ENCODE results near the gene NR2F1-AS1.

- TF ChIP-seq REST (IDR thresholded peaks at IDR 0.05; ENCODE audit: insufficient read depth in 1 of 2, low read depth in 2 of 2, low read length in 2 of 2) (peak; percentile 89), POLR2AphosphoS5 (IDR thresholded peaks at IDR 0.05; ENCODE audit: low read depth, low read length) (no peak)
These were observed 31.2 kb upstream of the NR2F1-AS1 start for GRCh38 chr5:93611976-93612854.
